NK-92 (cell line): ENCODE data around the gene COL19A1.
"Not testable (repeated sequence)": the region's sequence is repeated elsewhere in the genome, so short reads cannot be mapped to it uniquely, and the experiment has no call there.

Experiments used
- DNase-seq: peaks from one replicate; lab custom pipeline; 2025; ENCODE audit not compliant: unreplicated experiment; lab: John Stamatoyannopoulos, UW

The COL19A1 gene

DNA sequence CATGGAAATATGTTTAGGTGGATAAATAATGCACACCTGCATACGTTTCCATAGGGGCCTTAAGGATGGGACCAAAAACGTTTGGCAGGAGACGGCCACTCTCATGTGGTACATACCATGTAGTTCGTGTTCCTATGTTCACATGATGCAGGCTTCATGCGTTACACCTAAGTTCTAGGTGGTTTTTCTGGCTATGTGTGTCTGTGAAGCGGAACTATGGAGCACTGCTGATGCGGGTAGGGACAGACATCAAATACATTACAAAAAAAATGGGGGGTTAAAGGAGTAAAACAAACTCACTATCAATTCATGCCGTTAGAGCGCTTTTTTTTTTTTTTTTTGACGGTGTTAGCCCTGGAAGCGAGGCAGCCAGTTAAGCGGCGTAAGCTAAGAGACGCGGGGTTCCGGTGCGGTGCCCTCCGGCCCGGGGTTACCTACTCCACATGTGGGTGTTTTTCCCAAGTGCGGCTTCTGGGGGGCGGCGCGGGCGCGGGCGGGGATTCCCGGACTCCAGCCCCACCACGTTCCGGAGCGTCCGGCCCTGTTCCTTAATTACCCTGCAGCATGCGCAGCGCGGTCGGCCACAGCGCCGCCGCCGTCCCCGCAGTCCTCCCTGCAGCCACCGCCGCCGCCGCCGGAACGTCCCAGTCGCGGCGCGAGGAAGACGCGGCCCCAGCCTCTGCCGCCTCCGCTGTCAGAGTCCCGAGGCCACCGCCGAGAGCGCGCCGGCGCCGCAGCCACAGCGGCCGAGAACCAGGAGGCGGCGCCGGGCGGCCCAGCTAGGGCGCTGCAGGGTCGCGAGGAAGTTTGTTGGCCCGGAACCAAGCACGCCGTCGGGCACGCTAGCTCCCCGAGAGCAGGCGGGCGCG, 648 bp downstream of the COL19A1 start:
- DNase-seq: no peak

DNA sequence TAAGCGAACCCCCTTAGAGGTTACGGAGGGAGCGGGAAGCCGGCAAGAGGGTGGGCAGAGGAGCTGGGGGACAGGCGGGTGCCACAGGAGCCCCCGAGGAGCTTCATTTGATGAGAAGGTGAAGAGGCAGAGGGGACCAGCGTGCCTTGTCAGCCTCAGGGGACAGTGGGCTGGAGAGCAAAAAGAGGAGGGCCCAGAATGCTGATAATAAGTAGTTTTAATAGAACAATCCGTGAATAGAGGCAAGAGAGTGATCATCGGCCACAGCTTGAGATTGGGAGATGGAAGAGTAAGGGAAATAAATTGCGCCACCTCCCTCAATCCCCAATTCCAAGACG, 1.3 kb downstream of the COL19A1 start:
- no peak for DNase-seq

DNA sequence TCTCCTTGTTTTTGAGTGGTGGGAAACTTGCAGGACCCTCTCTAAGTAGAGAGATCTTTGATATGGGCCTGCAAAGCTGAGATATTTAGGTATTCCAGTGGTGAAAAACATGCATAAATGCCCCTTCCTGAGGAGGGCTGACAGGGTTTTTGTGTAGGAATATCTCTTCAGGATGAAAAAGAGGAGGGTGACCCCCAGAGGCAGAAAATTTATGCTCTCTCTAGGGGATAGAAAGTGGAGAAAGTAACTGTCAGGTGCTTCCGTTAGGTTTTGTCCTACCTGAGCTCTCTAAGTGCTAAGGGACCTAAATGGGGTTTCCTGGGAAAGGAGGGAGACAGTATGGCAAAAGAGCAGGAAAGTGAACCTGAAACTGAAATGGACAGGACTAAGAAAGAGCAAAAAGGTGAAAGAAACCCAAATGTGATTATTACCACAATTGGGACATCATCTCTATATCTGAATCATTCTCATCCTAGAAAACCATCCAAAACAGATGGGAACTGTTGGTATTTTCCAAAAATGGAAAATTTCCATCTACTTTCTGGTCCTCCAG, 2.0 kb downstream of the COL19A1 start:
- DNase-seq: no peak

DNA sequence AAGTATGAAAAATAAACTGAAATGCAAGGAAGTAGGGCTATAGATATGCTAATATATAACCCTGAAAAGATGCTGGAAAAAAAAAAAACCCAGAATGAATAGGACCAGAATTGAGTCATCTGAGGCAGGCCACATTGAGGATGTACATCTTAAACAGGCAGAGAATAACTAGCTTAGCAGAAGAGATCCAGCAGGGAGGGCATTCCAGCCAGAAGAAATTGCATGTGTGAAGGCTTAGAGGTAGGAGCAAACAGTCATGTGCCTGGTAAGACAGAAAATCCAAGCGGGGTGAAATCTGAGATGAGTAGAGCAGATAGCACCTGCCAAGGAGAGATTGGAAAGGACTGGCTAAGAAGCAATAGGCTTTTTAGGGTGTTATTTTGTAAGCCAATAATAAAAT, 2.6 kb downstream of the COL19A1 start:
- no peak for DNase-seq

DNA sequence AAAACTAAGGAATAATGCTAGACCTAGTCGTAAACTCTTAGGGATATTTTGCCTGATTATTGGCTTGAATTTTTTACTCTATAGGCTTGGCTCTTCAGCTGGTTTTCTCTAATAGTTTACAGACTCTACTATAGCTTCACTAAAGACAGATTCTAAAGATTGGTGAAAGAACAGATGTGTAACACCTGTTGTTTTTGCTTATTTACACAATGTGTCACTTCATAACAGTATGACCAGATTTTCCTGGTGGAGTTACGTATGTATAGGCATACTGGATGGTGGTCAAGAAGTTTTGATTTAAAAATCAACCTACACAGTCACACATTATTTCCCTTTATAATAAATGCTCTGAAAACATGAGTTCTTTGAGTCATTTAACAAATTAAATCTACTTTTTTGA, 4.8 kb downstream of the COL19A1 start:
- no peak for DNase-seq

DNA sequence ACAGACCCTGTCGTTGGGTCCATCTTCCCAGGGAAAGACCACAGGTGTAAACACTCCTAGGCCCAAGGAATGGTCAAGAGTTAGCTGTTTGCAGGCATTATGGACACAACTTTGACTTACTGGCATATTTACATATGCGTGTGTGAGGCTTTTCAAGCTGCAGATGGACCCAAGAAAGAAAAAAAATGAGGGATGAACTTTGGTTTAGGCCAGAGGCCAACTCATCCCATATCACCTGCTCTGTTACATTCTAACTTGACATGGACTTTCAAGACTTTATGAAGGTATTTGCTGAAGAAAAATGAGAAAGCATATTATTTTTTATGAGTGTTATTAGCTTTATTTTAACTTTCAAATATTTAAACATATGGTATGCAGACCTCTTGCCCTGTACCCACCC, 6.9 kb downstream of the COL19A1 start:
- DNase-seq: no peak

DNA sequence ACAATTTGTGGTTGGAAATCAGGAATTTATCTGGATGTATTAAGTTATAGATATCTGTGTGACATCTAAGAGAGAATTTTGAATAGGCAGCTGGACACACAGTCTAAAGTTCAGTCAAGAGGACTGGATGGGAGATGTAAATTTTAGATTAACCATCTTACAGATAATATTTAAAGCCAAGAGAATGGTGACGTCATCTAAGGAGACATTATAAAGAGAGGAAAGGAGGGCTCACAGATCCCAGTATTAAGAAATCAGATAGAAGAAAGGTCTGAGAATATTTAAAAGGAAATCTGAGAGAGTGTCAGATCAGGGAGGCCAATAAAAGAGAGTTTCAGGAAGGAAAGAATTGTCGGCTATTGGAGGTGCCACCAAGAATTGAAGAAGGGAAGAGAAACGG, 9.4 kb downstream of the COL19A1 start:
- DNase-seq: no peak

DNA sequence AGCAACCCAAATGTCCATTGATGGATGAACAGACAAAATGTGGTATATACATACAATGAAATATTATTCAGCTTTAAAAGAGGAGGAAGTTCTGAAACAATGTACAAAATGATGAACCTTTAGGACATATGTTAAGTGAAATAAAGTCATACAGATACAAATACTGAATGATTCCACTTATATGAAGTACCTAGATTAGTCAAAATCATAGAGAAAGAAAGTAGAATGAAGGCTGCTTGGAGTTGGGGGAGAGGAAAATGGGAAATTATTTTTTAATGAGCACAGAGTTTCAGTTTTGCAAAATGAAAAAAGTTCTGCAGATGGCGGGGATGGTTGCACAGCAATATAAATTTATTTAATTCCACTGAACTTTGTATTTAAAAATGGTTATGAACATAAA, 12.4 kb downstream of the COL19A1 start:
- no peak for DNase-seq

DNA sequence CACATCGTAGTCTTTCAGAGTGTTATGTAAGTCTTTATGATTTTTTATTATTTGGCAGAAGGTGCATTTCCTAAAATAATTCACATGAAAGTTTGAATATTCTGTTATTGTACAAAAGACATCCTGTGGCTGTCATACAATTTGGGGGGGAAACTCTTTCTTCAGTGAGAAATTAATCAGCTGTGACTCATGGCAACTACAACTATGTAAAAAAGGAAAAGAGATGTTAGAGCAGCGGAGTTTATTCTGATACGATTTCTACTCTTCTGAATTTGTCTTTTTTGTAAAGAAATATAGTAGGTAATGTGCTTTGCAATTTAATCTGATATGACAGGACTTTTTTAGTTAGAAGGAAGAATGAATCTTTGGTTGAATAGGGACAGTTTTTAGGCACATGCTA, 14.2 kb downstream of the COL19A1 start:
- no peak for DNase-seq

DNA sequence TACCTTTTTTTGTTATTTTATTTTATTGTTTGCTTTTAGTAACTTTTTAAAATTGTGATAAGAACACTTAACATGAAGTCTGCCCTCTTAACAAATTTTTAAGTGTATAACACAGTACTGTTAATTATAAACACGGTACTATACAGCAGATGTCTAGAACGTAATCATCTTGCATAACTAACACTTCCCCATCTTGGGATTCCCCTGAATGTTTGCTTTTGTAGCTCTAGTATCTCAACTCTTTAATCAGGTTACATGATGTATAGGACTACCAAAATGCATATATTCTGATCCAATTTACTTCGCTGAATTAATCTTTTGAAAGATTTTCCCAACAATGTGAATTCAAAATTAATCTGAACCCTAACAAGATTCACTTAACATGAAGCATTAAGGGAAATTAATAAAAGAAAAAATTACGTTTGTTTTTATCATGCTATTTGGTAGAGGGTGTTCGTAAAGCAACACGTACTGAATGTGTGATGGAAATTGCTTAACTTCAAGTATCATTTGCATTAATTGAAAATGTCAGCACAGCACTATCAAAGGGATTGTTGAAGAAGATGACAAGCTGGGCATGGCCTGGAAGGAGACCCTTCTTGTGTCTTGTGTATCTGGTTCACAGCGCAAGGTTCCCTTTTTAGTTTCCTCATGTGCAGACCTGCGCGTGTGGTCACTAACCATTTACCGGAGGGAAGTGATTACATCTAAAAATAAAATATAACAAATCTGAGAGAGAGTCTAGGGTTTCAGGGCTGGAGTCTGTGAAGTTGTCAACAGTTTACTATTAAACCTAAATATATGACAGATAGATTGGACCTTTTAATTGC, 15.2 kb downstream of the COL19A1 start:
- DNase-seq: no peak

DNA sequence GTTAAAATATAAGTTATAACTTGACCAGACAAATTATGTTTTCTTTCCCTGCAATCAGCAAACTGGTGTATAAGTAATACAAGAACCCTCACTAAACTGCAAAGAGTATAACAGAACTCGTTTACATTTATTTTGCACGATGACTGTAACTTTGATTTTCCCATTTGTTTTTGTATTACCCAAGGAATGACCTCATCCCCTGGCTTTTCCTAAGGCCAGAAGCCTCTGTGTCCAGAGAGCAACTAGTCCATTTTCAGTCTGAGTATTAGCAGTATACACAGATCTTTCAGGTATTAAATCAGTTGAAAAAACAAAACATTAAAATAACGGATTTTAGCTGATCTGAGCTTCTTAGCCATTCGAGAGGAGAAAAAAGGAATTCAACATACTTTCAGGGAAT, 17.2 kb downstream of the COL19A1 start:
- no peak for DNase-seq

DNA sequence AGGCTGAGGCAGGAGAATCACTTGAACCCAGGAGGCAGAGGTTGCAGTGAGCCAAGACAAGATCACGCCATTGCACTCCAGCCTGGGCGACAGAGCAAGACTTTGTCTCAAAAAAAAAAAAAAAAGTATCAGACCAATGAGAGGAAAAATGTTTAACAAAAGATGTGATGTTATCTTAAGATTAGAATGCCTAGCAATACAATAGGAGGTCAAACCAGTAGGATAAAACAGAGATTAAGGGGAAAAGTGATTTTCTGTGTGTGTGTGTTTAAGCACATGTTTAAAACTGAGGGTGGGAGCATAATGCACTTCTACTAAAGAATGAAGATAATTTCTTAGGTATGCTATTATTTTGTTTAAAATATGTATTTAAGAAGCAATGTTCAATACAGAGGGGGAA, 17.9 kb downstream of the COL19A1 start:
- no peak for DNase-seq

DNA sequence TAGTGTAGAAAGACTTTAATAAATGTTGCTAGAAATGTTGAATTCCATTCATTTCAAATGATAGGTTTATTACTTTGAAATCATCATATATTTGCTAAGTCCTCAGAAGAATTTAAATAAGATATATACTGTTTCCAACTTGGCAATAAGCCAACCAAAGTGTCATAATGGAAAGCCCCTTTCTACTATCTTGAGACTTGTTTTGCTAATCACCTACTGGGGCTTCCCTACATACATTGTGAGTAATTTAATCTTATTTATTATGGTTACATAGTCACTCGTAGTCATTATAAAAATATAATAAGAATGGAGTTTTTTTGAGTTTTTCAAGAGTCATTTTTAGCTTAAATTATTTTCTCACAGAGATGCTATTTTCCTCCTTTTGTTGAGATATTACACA, 20.7 kb downstream of the COL19A1 start:
- no peak for DNase-seq

DNA sequence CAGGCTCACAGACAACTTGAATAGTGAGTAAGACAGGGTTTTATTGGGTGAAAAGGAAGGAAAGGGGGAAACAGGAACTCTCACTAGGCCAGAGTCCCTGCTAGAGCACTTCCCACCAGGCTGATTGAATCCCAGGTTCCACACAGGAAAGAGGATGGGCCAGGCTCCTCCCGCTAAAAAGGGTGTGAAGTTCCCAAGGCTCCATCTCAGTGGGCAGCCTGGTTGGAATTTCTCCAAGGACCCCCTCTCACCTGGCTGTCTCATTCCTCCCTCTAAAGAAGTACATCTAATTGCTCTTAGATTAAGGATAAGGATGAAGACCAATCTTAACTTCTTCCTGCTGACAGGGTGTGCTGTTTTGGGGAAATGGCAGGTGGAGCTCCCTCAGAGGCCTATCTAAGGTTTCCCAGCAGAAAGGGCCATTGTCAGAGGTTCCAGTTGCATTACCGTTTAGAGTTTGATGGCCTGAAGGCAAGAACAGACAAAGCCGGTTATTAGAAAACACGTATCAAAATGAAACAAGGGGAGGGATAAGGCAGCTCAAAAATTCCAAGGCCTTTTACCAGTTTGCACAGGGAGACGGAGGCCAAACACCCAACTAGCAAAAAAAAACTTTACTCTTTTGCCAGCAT, 21.5 kb downstream of the COL19A1 start:
- no peak for DNase-seq

DNA sequence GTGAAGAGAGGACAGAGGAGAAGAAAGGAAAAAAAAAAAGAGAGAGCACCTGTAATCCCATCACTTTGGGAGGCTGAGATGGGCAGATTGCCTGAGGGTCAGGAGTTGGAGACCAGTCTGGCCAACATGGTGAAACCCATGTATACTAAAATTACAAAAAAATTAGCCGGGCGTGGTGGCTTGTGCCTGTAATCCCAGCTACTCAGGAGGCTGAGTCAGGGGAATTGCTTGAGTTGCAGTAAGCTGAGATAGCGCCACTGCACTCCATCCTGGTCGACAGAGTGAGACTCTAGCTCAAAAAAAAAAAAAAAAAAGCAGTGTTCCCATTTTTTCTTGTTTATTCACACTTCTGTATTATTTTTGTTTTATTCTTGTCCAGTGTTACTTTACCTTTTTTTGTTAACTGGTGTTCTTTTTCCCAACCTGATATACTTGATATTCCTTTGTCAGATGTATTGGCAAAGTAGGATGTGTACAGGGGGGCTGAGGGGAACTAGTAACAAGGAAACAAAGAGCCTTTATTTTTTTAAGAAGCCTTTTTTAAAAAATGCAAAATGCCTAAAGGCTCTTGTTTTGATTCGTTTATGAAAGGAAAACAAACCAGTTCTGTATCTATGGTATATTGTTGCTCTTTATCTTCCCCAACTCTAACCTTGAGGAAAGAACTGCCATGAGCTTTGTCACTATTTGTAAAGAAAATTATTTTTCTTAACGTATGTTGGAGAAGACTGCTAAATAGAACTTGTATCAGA, 22.3 kb downstream of the COL19A1 start:
- no peak for DNase-seq

DNA sequence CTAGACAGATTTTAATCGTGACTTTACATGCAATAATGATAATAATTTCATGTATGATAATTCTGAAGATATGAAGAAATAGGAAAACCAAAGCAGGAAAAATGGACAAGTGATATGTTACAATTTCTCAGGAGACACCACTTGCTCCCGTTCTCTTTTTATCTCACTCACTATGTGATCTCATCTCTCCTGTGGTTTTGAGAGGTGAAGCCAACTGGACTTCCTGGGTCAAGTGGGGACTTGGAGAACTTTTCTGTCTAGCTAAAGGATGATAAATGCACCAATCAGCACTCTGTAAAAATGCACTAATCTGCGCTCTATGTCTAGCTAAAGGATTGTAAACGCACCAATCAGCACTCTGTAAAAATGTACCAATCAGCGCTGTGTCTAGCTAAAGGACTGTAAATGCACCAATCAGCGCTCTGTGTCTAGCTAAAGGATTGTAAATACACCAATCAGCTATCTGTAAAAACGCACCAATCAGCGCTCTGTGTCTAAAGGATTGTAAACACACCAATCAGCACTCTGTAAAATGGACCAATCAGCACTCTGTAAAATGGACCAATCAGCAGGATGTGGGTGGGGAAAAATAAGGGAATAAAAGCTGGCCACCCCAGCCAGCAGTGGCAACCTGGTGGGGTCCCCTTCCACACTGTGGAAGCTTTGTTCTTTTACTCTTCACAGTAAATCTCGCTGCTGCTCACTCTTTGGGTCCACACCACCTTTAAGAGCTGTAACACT, 23.0 kb downstream of the COL19A1 start:
- not testable (repeated sequence) for DNase-seq

DNA sequence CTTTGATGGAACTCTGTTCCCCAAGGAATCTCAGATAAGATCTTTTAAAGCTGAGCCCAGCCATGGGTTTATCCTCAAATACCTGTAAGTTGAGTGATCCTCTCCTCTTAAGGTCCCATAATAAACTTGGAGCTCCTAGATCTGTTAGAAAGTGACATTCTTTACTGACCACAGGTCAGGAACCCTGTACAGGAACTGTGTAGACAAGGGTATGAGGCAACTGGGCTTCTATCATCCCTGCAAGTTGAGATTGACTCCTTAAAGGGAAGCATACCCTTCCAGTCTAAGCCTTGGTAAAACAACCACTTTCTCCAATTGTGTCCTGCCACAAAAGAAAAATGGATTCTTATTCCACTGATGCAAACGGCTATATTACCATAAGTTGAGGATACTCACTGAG, 26.2 kb downstream of the COL19A1 start:
- not testable (repeated sequence) for DNase-seq

DNA sequence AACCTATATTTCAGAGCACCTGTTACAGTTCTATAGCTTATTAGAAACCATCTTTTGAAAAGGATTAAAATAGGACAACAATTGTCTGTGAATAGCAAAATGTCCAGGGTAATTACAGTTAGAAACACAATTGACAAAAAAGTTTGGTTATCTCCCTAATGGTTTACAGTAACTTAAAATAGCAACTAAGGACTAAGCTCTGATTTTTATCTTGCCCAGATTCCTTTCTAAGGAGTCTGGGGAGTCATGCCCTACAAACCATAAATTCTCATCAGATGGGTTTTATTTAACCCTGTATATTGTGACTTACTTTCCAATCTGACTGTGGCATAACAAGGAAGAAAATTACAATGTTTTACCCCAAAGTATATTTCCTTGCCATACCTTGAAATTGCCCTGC, 26.9 kb downstream of the COL19A1 start:
- DNase-seq: not testable (repeated sequence)

DNA sequence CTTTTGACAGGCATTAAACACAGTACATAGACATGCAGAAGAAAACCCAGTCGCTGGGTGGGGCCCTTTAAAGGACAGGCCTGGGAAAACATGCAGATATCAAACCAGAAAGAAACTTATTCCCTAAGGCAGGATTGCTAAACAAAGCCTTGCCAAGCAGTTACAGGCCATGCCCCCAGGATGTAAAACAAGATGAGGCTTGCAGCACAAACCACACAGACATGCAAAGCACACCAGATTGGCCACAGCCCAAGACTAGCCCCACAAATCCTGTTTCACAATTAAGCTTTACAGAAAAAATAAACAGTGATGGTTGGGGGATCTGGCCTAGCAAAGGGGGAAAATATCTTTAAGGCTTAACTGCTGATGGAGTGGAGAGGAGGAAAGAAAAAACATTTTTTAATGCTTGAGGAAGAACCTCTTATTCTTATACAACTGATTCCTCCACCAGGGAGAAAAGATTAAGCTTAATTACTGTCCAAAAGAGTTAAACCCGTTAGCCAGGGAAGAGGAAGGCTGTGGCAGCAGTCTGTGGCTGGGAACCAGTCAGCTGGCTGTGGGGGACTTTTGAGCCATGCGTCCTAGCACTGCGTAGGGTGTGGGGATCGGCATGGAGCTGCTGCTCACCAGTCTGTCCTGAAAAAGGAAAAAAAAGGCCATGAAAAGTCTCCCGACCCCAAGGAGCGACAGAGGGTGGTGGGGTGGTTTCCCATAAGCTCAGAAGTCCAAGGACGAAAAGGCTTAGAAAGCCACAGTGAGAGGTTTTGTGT, 28.4 kb downstream of the COL19A1 start:
- DNase-seq: no peak
